ENCODE data around the gene BRMS1.

The BRMS1 gene

GRCh38 chr11:66293352-66293751 lies 51.6 kb downstream of the BRMS1 start:
- Histone ChIP-seq H3K4me3 (no peak overlapping the region), H3K4me1 (peaks cover 19% of the 10 kb centered on the region), H3K9ac (no peak overlapping the region), H3K27me3 (peaks cover 56% of the 10 kb centered on the region), H3K27ac (no peak overlapping the region), H3K4me2 (no peak overlapping the region), H3K9me3 (no peaks in the 10 kb centered on the region), H3K36me3 (no peaks in the 10 kb centered on the region), H4K20me1 (peaks cover under 1% of the 10 kb centered on the region)
- TF ChIP-seq Cebpa-rat (IDR thresholded peaks at IDR 0.05) = no peak

- H3K9ac ChIP-seq = no peak overlapping the region
- H3K4me3 ChIP-seq = no peak overlapping the region
- no peaks in the 10 kb centered on the region for H3K36me3 ChIP-seq
- peaks cover 25% of the 10 kb centered on the region for H3K4me1 ChIP-seq
- H3K4me2 ChIP-seq = no peak overlapping the region
- peaks cover 6% of the 10 kb centered on the region for H4K20me1 ChIP-seq
- H3K27me3 ChIP-seq = peaks cover 56% of the 10 kb centered on the region
- H3K27ac ChIP-seq = no peak overlapping the region
- no peaks in the 10 kb centered on the region for H3K9me3 ChIP-seq
- no peak for TF ChIP-seq Cebpa-rat (IDR thresholded peaks at IDR 0.05)
Measured at GRCh38 chr11:66292543-66293332, 52.2 kb downstream of the BRMS1 start.

GRCh38 chr11:66291706-66292542 lies 53.0 kb downstream of the BRMS1 start, which contains the start of gene TMEM151A:
Gene TMEM151A, plus strand, starts transcription at chr11:66291894. Its CDS starts 120 bp downstream, at chr11:66292014.
- H3K4me3 ChIP-seq = peak within 1 kb of the TSS; percentile 38; the same call in 1 of the 2 replicates
- H3K27ac ChIP-seq = no peak within 1 kb of the TSS
- H3K27me3 ChIP-seq = peaks cover 56% of the 10 kb centered on the region
- TF ChIP-seq Cebpa-rat (IDR thresholded peaks at IDR 0.05) = no peak
- H3K9me3 ChIP-seq = no peaks in the 10 kb centered on the region
- H3K4me2 ChIP-seq = peak within 1 kb of the TSS; percentile 47
- peaks cover 9% of the 10 kb centered on the region for H4K20me1 ChIP-seq
- H3K4me1 ChIP-seq = peaks cover 31% of the 10 kb centered on the region
- H3K9ac ChIP-seq = no peak within 1 kb of the TSS
- H3K36me3 ChIP-seq = no peaks in the 10 kb centered on the region; the same call in 1 of the 2 replicates

- Histone ChIP-seq H4K20me1 (peaks cover 9% of the 10 kb centered on the region), H3K27ac (no peak overlapping the region), H3K36me3 (no peaks in the 10 kb centered on the region; the same call in 1 of the 2 replicates), H3K27me3 (peaks cover 56% of the 10 kb centered on the region), H3K9ac (no peak overlapping the region), H3K9me3 (no peaks in the 10 kb centered on the region), H3K4me1 (peaks cover 31% of the 10 kb centered on the region), H3K4me3 (0 out of 2 replicates have a peak overlapping the region, but pooled peaks have one; percentile 38), H3K4me2 (no peak overlapping the region)
- no peak for TF ChIP-seq Cebpa-rat (IDR thresholded peaks at IDR 0.05)
Measured at GRCh38 chr11:66291303-66291705, 53.6 kb downstream of the BRMS1 start.

- Histone ChIP-seq H3K27ac (no peak overlapping the region), H3K4me3 (peak overlapping the region; percentile 81), H3K36me3 (peaks cover 6% of the 10 kb centered on the region; the same call in 1 of the 2 replicates), H3K9me3 (no peaks in the 10 kb centered on the region), H4K20me1 (peaks cover 9% of the 10 kb centered on the region), H3K4me1 (peaks cover 31% of the 10 kb centered on the region), H3K9ac (no peak overlapping the region), H3K27me3 (peaks cover 56% of the 10 kb centered on the region), H3K4me2 (peak overlapping the region; percentile 95)
- TF ChIP-seq Cebpa-rat (IDR thresholded peaks at IDR 0.05) = no peak
Measured at GRCh38 chr11:66290330-66290621, 54.6 kb downstream of the BRMS1 start.

- H3K27ac ChIP-seq = no peak overlapping the region
- H3K4me1 ChIP-seq = peaks cover 31% of the 10 kb centered on the region
- no peaks in the 10 kb centered on the region for H3K9me3 ChIP-seq
- peak overlapping the region; percentile 70; the same call in 1 of the 2 replicates for H3K9ac ChIP-seq
- H4K20me1 ChIP-seq = peaks cover 9% of the 10 kb centered on the region
- no peak for TF ChIP-seq Cebpa-rat (IDR thresholded peaks at IDR 0.05)
- H3K27me3 ChIP-seq = peaks cover 52% of the 10 kb centered on the region
- peak overlapping the region; percentile 95 for H3K4me2 ChIP-seq
- peak overlapping the region; percentile 81 for H3K4me3 ChIP-seq
- H3K36me3 ChIP-seq = peaks cover 12% of the 10 kb centered on the region; the same call in 1 of the 2 replicates
Measured at GRCh38 chr11:66289548-66290329, 55.2 kb downstream of the BRMS1 start.

- peak within 1 kb of the TSS; percentile 86 for H3K9ac ChIP-seq
- H3K4me3 ChIP-seq = peak within 1 kb of the TSS; percentile 81
- H3K4me2 ChIP-seq = peak within 1 kb of the TSS; percentile 96
- peaks cover 43% of the 10 kb centered on the region for H3K27me3 ChIP-seq
- H4K20me1 ChIP-seq = peaks cover 9% of the 10 kb centered on the region
- H3K27ac ChIP-seq = peak within 1 kb of the TSS; percentile 84
- TF ChIP-seq Cebpa-rat (IDR thresholded peaks at IDR 0.05) = no peak
- no peaks in the 10 kb centered on the region for H3K9me3 ChIP-seq
- peaks cover 31% of the 10 kb centered on the region for H3K4me1 ChIP-seq
- peaks cover 19% of the 10 kb centered on the region; the same call in 1 of the 2 replicates for H3K36me3 ChIP-seq
Measured at GRCh38 chr11:66288671-66289547, 56.0 kb downstream of the BRMS1 start, which contains the start of gene YIF1A. Gene YIF1A, minus strand, starts transcription at chr11:66289143. Its CDS starts 158 bp downstream, at chr11:66288985.

GRCh38 chr11:66287889-66288670 lies 56.8 kb downstream of the BRMS1 start:
- Histone ChIP-seq H3K27ac (peak overlapping the region; percentile 84), H3K4me1 (peaks cover 35% of the 10 kb centered on the region), H3K36me3 (peaks cover 19% of the 10 kb centered on the region; the same call in 1 of the 2 replicates)

More at GRCh38 chr11:66287889-66288670, 56.8 kb downstream of the BRMS1 start:
- H3K9me3 ChIP-seq = no peaks in the 10 kb centered on the region
- H3K27me3 ChIP-seq = peaks cover 35% of the 10 kb centered on the region
- peaks cover 12% of the 10 kb centered on the region for H4K20me1 ChIP-seq
- H3K4me2 ChIP-seq = peak overlapping the region; percentile 96
- peak overlapping the region; percentile 81 for H3K4me3 ChIP-seq
- peak overlapping the region; percentile 86 for H3K9ac ChIP-seq
- no peak for TF ChIP-seq Cebpa-rat (IDR thresholded peaks at IDR 0.05)

Measured in BLaER1 (cell line).